H9 (cell line): Measurements from ENCODE around the gene HSPG2. TPM values are rescaled to one million over a fixed set of nuclear protein-coding genes. Genes with fewer than 3 reads are reported as not detected.

Experiments used
- DNase-seq: peaks from one replicate; pipeline ENCODE4 v3.0.0-alpha.2; 2017
- H2AFZ ChIP-seq: one replicate; pipeline ENCODE4 v1.6.1; 2013; ENCODE audit warnings: mild to moderate bottlenecking, low read length, control low read depth, moderate library complexity
- H2AK5ac ChIP-seq: 2 replicates; pipeline ENCODE4 v1.6.1; 2013; ENCODE audit warnings: low read length, control low read depth, mixed read lengths; ENCODE audit not compliant: insufficient read length
- H2BK120ac ChIP-seq: one replicate; pipeline ENCODE4 v1.6.1; 2013; ENCODE audit warnings: low read depth, mild to moderate bottlenecking, low read length, control low read depth, inconsistent platforms; ENCODE audit not compliant: poor library complexity, severe bottlenecking
- H2BK12ac ChIP-seq: 2 replicates; pipeline ENCODE4 v1.6.1; 2013; ENCODE audit warnings: low read length, control low read depth, mixed read lengths, low read depth; ENCODE audit not compliant: insufficient read length
- H2BK15ac ChIP-seq: 2 replicates; pipeline ENCODE4 v1.6.1; 2013; ENCODE audit warnings: low read depth, low read length, control low read depth
- H2BK20ac ChIP-seq: one replicate; pipeline ENCODE4 v1.6.1; 2013; ENCODE audit warnings: low read depth, mild to moderate bottlenecking, low read length, control low read depth, inconsistent platforms; ENCODE audit not compliant: poor library complexity, severe bottlenecking
- H2BK5ac ChIP-seq: 2 replicates; pipeline ENCODE4 v1.6.1; 2013; ENCODE audit warnings: low read length, control low read depth, mixed read lengths; ENCODE audit not compliant: insufficient read length
- H3K14ac ChIP-seq: 2 replicates; pipeline ENCODE4 v1.6.1; 2013; ENCODE audit warnings: low read length, control low read depth; ENCODE audit not compliant: insufficient read depth
- H3K18ac ChIP-seq: 2 replicates; pipeline ENCODE4 v1.6.1; 2013; ENCODE audit warnings: low read depth, mild to moderate bottlenecking, mixed read lengths, low read length, control low read depth; ENCODE audit not compliant: insufficient read length
- H3K23ac ChIP-seq: 2 replicates; pipeline ENCODE4 v1.6.1; 2013; ENCODE audit warnings: low read length, control low read depth, mixed read lengths, low read depth; ENCODE audit not compliant: insufficient read length
- H3K23me2 ChIP-seq: 2 replicates; pipeline ENCODE4 v1.6.1; 2013; ENCODE audit warnings: low read depth, mild to moderate bottlenecking, mixed read lengths, low read length, control low read depth; ENCODE audit not compliant: insufficient read length, poor library complexity, severe bottlenecking
- H3K27ac ChIP-seq: 2 replicates; pipeline ENCODE4 v1.5.1; 2013; ENCODE audit warnings: low read length, control low read depth, mixed read lengths, low read depth; ENCODE audit not compliant: insufficient read length
- H3K27me3 ChIP-seq: 2 replicates; pipeline ENCODE4 v1.6.1; 2013; ENCODE audit warnings: low read length, control low read depth, inconsistent platforms; ENCODE audit not compliant: insufficient read depth
- H3K4ac ChIP-seq: 2 replicates; pipeline ENCODE4 v1.6.1; 2013; ENCODE audit warnings: low read depth, mild to moderate bottlenecking, control low read depth, inconsistent platforms, low read length, moderate library complexity
- H3K4me1 ChIP-seq: 2 replicates; pipeline ENCODE4 v1.6.1; 2013; ENCODE audit warnings: low read length, control low read depth, inconsistent platforms; ENCODE audit not compliant: insufficient read depth
- H3K4me2 ChIP-seq: 2 replicates; pipeline ENCODE4 v1.6.1; 2013; ENCODE audit warnings: low read length, control low read depth, mixed read lengths; ENCODE audit not compliant: insufficient read length, insufficient read depth
- H3K56ac ChIP-seq: 2 replicates; pipeline ENCODE4 v1.6.1; 2013; ENCODE audit warnings: low read depth, mild to moderate bottlenecking, mixed read lengths, low read length, control low read depth; ENCODE audit not compliant: insufficient read length
- H3K79me1 ChIP-seq: 2 replicates; pipeline ENCODE4 v1.6.1; 2013; ENCODE audit warnings: low read depth, mild to moderate bottlenecking, moderate library complexity, low read length, control low read depth, inconsistent platforms; ENCODE audit not compliant: insufficient read depth, poor library complexity, severe bottlenecking
- H3K79me2 ChIP-seq: 2 replicates; pipeline ENCODE4 v1.6.1; 2013; ENCODE audit warnings: low read length, control low read depth, inconsistent platforms; ENCODE audit not compliant: insufficient read depth
- H3K9ac ChIP-seq: 2 replicates; pipeline ENCODE4 v1.6.1; 2013; ENCODE audit warnings: low read length, control low read depth, mixed read lengths; ENCODE audit not compliant: insufficient read length; ENCODE audit errors: extremely low read depth
- H3K9me3 ChIP-seq: one replicate; pipeline ENCODE4 v1.6.1; 2013; ENCODE audit warnings: low read depth, low read length, inconsistent platforms; ENCODE audit not compliant: control insufficient read depth
- H3T11ph ChIP-seq: one replicate; pipeline ENCODE4 v1.6.1; 2013; ENCODE audit warnings: mild to moderate bottlenecking, low read length, control low read depth, inconsistent platforms
- H4K20me1 ChIP-seq: one replicate; pipeline ENCODE4 v1.6.1; 2013; ENCODE audit not compliant: control insufficient read depth, insufficient read length, insufficient read depth
- H4K5ac ChIP-seq: 2 replicates; pipeline ENCODE4 v1.6.1; 2013; ENCODE audit warnings: low read depth, mild to moderate bottlenecking, mixed read lengths, low read length, control low read depth; ENCODE audit not compliant: insufficient read length
- H4K8ac ChIP-seq: replicated peaks from 2 replicates; pipeline ENCODE4 v1.6.1; 2013; ENCODE audit warnings: low read length, control low read depth, mixed read lengths, low read depth; ENCODE audit not compliant: insufficient read length
- H4K91ac ChIP-seq: 2 replicates; pipeline ENCODE4 v1.6.1; 2013; ENCODE audit warnings: low read depth, mild to moderate bottlenecking, moderate library complexity, mixed read lengths, low read length, control low read depth; ENCODE audit not compliant: insufficient read length
- H3K27ac Mint-ChIP-seq, 3 experiments: 2 replicates in 2 of 3; 3 replicates in 1 of 3; pipeline ENCODE4 v1.8.0; 2020 to 2021; ENCODE audit warnings: mixed read lengths in 3 of 3, mild to moderate bottlenecking in 1 of 3, moderate library complexity in 1 of 3
- H3K27me3 Mint-ChIP-seq: 2 replicates; pipeline ENCODE4 v1.8.0; 2021; ENCODE audit warnings: low read depth, mild to moderate bottlenecking, moderate library complexity, mixed read lengths
- H3K36me3 Mint-ChIP-seq, 3 experiments: 2 replicates in 2 of 3; 3 replicates in 1 of 3; pipeline ENCODE4 v1.8.0; 2020 to 2021; ENCODE audit warnings: low read depth in 3 of 3, mixed read lengths in 3 of 3; ENCODE audit not compliant: insufficient read depth in 1 of 3
- H3K4me1 Mint-ChIP-seq, 2 experiments: 2 replicates each; pipeline ENCODE4 v1.8.0; 2020; ENCODE audit warnings: mixed read lengths in 2 of 2
- H3K4me3 Mint-ChIP-seq, 2 experiments: 2 replicates in 1 of 2; 3 replicates in 1 of 2; pipeline ENCODE4 v1.8.0; 2020 to 2021; ENCODE audit warnings: mild to moderate bottlenecking in 2 of 2, mixed read lengths in 2 of 2, moderate library complexity in 1 of 2
- H3K9me3 Mint-ChIP-seq, 2 experiments: 2 replicates in 1 of 2; 3 replicates in 1 of 2; pipeline ENCODE4 v1.8.0; 2020; ENCODE audit warnings: mild to moderate bottlenecking in 2 of 2, mixed read lengths in 2 of 2, moderate library complexity in 1 of 2
- CTCF ChIP-seq: fragments of 200-600 bp; sonication (generic); conservative IDR thresholded peaks from 3 replicates; pipeline ENCODE4 v1.8.0; 2021; ENCODE audit warnings: antibody characterized with exemption, mild to moderate bottlenecking
- WGBS: extraction: QIAGEN DNeasy Blood & Tissue Kit; methylation state at CpG from one replicate; pipeline ENCODE4 v1.1.7; 2013; ENCODE audit warnings: missing lambda C conversion rate, low lambda C conversion rate, mixed read lengths; ENCODE audit not compliant: insufficient read length; ENCODE audit errors: extremely low coverage; 5-methylcytosine and 5-hydroxymethylcytosine counted together
- total RNA-seq: library from RNA; stranded (reverse); gene quantifications from 2 replicates; pipeline ENCODE4 v1.2.1, GENCODE V29; 2021

HSPG2 gene
- total RNA-seq, 1 experiment from 2014 or later, result 90.0 TPM

- Histone ChIP-seq H3K23me2 (no peaks in the 10 kb centered on the region), H3K18ac (no peak overlapping the region), H3K9me3 (peaks cover 10% of the 10 kb centered on the region), H4K20me1 (no peaks in the 10 kb centered on the region), H4K5ac (no peak overlapping the region), H2BK12ac (no peak overlapping the region), H4K91ac (no peak overlapping the region), H3K4me2 (no peak overlapping the region), H2BK20ac (no peak overlapping the region), H3K14ac (no peak overlapping the region), H3K23ac (no peak overlapping the region), H2AK5ac (no peak overlapping the region), H4K8ac (no peak overlapping the region), H3K27ac (no peak overlapping the region), H3K9ac (no peak overlapping the region), H3K79me1 (no peaks in the 10 kb centered on the region), H2BK15ac (no peak overlapping the region), H3K27me3 (no peaks in the 10 kb centered on the region), H3K56ac (no peak overlapping the region), H3K79me2 (no peaks in the 10 kb centered on the region), H3T11ph (no peak overlapping the region), H3K4me1 (no peaks in the 10 kb centered on the region), H2AFZ (no peak overlapping the region), H2BK120ac (no peak overlapping the region), H2BK5ac (no peak overlapping the region), H3K4ac (no peak overlapping the region)
- WGBS, result no CpG with 5 or more reads among the region's 2 CpGs
- no peak for DNase-seq
- Mint-ChIP-seq H3K4me1 (peaks cover 6% of the 10 kb centered on the region in 2 experiments), H3K4me3 (no peak overlapping the region), H3K36me3 (peaks cover 0 to 9% (median 6%) of the 10 kb centered on the region in 3 experiments; a peak in 4 of 7 replicates), H3K27ac (no peak overlapping the region), H3K27me3 (peaks cover 4% of the 10 kb centered on the region), H3K9me3 (peaks cover 5 to 13% of the 10 kb centered on the region in 2 experiments)
- TF ChIP-seq CTCF, result no peak
These were observed 144.0 kb downstream of the HSPG2 start for GRCh38 chr1:21793104-21793503.
